HG03060 (cell line): ENCODE measurements around the gene HOXC6.

Experiments used
- ATAC-seq: cut with Tn5 transposase; IDR thresholded peaks from one replicate; pipeline ENCODE4 v1.9.1; 2021; ENCODE audit warnings: low read depth, moderate number of reproducible peaks; ENCODE audit not compliant: unreplicated experiment

HOXC6 gene

GRCh38 chr12:54001283-54002187, 26.7 kb upstream of the HOXC6 start:
- no peak for ATAC-seq

GRCh38 chr12:54002278-54002914, 25.8 kb upstream of the HOXC6 start:
- ATAC-seq: no peak

- ATAC-seq: no peak
Measured at GRCh38 chr12:54002915-54003389, 25.3 kb upstream of the HOXC6 start.

GRCh38 chr12:54003625-54004024, 24.6 kb upstream of the HOXC6 start:
- no peak for ATAC-seq

GRCh38 chr12:54004063-54004840, 24.0 kb upstream of the HOXC6 start:
- no peak for ATAC-seq

GRCh38 chr12:54004841-54005530, 23.3 kb upstream of the HOXC6 start:
- ATAC-seq: no peak

- no peak for ATAC-seq
Measured at GRCh38 chr12:54005531-54005852, 22.7 kb upstream of the HOXC6 start.

- no peak for ATAC-seq
Measured at GRCh38 chr12:54005853-54006558, 22.2 kb upstream of the HOXC6 start.

GRCh38 chr12:54006559-54007220, 21.6 kb upstream of the HOXC6 start:
- ATAC-seq: no peak

- no peak for ATAC-seq
Measured at GRCh38 chr12:54007538-54008259, 20.5 kb upstream of the HOXC6 start.

GRCh38 chr12:54008260-54008552, 20.0 kb upstream of the HOXC6 start:
- no peak for ATAC-seq

- ATAC-seq: no peak
Measured at GRCh38 chr12:54009171-54010052, 18.8 kb upstream of the HOXC6 start.

- no peak for ATAC-seq
Measured at GRCh38 chr12:54010053-54010971, 17.9 kb upstream of the HOXC6 start.

- no peak for ATAC-seq
Measured at GRCh38 chr12:54010972-54011664, 17.1 kb upstream of the HOXC6 start.

- ATAC-seq: no peak
Measured at GRCh38 chr12:54011665-54012532, 16.3 kb upstream of the HOXC6 start.
